ENCODE results near the gene DNAH6. TPM values are rescaled to one million over a fixed set of nuclear protein-coding genes. Genes with fewer than 3 reads are reported as not detected.

The DNAH6 gene
- total RNA-seq, 1 experiment from 2014 or later = 0.39 TPM

- TF ChIP-seq, protein P1, sequence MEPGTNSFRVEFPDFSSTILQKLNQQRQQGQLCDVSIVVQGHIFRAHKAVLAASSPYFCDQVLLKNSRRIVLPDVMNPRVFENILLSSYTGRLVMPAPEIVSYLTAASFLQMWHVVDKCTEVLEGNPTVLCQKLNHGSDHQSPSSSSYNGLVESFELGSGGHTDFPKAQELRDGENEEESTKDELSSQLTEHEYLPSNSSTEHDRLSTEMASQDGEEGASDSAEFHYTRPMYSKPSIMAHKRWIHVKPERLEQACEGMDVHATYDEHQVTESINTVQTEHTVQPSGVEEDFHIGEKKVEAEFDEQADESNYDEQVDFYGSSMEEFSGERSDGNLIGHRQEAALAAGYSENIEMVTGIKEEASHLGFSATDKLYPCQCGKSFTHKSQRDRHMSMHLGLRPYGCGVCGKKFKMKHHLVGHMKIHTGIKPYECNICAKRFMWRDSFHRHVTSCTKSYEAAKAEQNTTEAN (CRISPR knock-in tag; IDR thresholded peaks at IDR 0.05) = no peak
Measured at GRCh38 chr2:84579661-84580060, 63.4 kb downstream of the DNAH6 start (continued).

- Mint-ChIP-seq H3K27me3 (ENCODE audit: low read depth) (peaks cover 5% of the 10 kb centered on the region; the same call in 1 of the 2 replicates), H3K9me3 (peaks cover 13% of the 10 kb centered on the region), H3K4me3 (no peak overlapping the region), H3K27ac (no peak overlapping the region), H3K4me1 (peaks cover 14% of the 10 kb centered on the region; the same call in 1 of the 2 replicates), H3K36me3 (peaks cover 4% of the 10 kb centered on the region; the same call in 1 of the 2 replicates)
- DNase-seq (ENCODE audit: low spot score) (no peak), ATAC-seq (no peak)
- CTCF ChIA-PET = interaction anchor here (1.0 to 1.5 kb wide), 2 partner anchors 138 to 254 kb away, joined by 3 read pairs; no protein-coding TSS in a partner anchor
- POLR2A ChIA-PET = no interaction called here
- no peak for TF ChIP-seq FOXJ3 (CRISPR knock-in tag; IDR thresholded peaks at IDR 0.05; ENCODE audit: borderline replicate concordance)
- no peak for TF ChIP-seq CREB1 (CRISPR knock-in tag; IDR thresholded peaks at IDR 0.05)
- no peak for TF ChIP-seq IRF1 (CRISPR knock-in tag; IDR thresholded peaks at IDR 0.05)
- TF ChIP-seq ZNF219 (CRISPR knock-in tag; IDR thresholded peaks at IDR 0.05; ENCODE audit: borderline replicate concordance) = no peak
- no peak for TF ChIP-seq ZNF512 (CRISPR knock-in tag; IDR thresholded peaks at IDR 0.05; ENCODE audit: borderline replicate concordance)
- TF ChIP-seq, protein P2, sequence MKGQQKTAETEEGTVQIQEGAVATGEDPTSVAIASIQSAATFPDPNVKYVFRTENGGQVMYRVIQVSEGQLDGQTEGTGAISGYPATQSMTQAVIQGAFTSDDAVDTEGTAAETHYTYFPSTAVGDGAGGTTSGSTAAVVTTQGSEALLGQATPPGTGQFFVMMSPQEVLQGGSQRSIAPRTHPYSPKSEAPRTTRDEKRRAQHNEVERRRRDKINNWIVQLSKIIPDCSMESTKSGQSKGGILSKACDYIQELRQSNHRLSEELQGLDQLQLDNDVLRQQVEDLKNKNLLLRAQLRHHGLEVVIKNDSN (CRISPR knock-in tag; IDR thresholded peaks at IDR 0.05) = no peak
- TF ChIP-seq, protein P3, sequence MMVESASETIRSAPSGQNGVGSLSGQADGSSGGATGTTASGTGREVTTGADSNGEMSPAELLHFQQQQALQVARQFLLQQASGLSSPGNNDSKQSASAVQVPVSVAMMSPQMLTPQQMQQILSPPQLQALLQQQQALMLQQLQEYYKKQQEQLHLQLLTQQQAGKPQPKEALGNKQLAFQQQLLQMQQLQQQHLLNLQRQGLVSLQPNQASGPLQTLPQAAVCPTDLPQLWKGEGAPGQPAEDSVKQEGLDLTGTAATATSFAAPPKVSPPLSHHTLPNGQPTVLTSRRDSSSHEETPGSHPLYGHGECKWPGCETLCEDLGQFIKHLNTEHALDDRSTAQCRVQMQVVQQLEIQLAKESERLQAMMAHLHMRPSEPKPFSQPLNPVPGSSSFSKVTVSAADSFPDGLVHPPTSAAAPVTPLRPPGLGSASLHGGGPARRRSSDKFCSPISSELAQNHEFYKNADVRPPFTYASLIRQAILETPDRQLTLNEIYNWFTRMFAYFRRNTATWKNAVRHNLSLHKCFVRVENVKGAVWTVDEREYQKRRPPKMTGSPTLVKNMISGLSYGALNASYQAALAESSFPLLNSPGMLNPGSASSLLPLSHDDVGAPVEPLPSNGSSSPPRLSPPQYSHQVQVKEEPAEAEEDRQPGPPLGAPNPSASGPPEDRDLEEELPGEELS (CRISPR knock-in tag; IDR thresholded peaks at IDR 0.05) = no peak
- TF ChIP-seq RORB (CRISPR knock-in tag; IDR thresholded peaks at IDR 0.05) = no peak
- no peak for TF ChIP-seq KAT7 (CRISPR knock-in tag; IDR thresholded peaks at IDR 0.05; ENCODE audit: borderline replicate concordance)
- TF ChIP-seq, protein P4, sequence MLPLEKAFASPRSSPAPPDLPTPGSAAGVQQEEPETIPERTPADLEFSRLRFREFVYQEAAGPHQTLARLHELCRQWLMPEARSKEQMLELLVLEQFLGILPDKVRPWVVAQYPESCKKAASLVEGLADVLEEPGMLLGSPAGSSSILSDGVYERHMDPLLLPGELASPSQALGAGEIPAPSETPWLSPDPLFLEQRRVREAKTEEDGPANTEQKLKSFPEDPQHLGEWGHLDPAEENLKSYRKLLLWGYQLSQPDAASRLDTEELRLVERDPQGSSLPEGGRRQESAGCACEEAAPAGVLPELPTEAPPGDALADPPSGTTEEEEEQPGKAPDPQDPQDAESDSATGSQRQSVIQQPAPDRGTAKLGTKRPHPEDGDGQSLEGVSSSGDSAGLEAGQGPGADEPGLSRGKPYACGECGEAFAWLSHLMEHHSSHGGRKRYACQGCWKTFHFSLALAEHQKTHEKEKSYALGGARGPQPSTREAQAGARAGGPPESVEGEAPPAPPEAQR (CRISPR knock-in tag; IDR thresholded peaks at IDR 0.05) = no peak
Measured at GRCh38 chr2:84603911-84604310, 87.6 kb downstream of the DNAH6 start.

DNA sequence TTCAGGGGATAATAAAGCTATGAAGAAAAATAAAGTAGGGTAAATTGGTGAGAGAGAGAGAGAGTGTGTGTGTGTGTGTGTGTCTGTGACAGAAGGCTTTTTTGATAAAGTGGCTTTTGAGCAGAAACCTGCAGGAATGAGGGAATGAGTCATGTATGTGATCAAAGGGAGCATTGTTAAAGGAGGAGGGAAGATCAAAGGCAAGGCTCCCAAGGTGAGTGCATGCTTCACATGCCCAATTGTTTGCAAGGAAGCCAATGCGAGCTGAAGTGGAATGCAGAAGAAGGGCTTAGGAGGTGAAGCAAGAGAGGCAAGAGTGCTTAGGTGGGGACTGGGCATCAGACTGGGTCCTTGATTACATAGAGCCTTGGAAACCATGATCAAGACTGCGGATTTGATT, 96.8 kb downstream of the DNAH6 start:
- Mint-ChIP-seq H3K4me3 (no peak overlapping the region), H3K4me1 (no peaks in the 10 kb centered on the region), H3K27ac (no peak overlapping the region), H3K36me3 (peaks cover 4% of the 10 kb centered on the region; the same call in 1 of the 2 replicates), H3K9me3 (peaks cover 27% of the 10 kb centered on the region), H3K27me3 (ENCODE audit: low read depth) (peaks cover 7% of the 10 kb centered on the region)
- POLR2A ChIA-PET = no interaction called here
- DNase-seq (ENCODE audit: low spot score) = no peak
- ATAC-seq = no peak
- CTCF ChIA-PET = no interaction called here
- no peak for TF ChIP-seq ZBTB21 (CRISPR knock-in tag; IDR thresholded peaks at IDR 0.05; ENCODE audit: borderline replicate concordance)
- no peak for TF ChIP-seq ETV6 (CRISPR knock-in tag; IDR thresholded peaks at IDR 0.05)
- TF ChIP-seq FOXK1 (CRISPR knock-in tag; IDR thresholded peaks at IDR 0.05) = no peak
- no peak for TF ChIP-seq CREM (CRISPR knock-in tag; IDR thresholded peaks at IDR 0.05)
- TF ChIP-seq, protein P5, sequence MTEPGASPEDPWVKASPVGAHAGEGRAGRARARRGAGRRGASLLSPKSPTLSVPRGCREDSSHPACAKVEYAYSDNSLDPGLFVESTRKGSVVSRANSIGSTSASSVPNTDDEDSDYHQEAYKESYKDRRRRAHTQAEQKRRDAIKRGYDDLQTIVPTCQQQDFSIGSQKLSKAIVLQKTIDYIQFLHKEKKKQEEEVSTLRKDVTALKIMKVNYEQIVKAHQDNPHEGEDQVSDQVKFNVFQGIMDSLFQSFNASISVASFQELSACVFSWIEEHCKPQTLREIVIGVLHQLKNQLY (CRISPR knock-in tag; IDR thresholded peaks at IDR 0.05) = no peak
- no peak for TF ChIP-seq ESRRA (CRISPR knock-in tag; IDR thresholded peaks at IDR 0.05; ENCODE audit: borderline replicate concordance)
- no peak for TF ChIP-seq ELF4 (CRISPR knock-in tag; IDR thresholded peaks at IDR 0.05; ENCODE audit: low read depth)
- no peak for TF ChIP-seq ZNF281 (CRISPR knock-in tag; IDR thresholded peaks at IDR 0.05)
- no peak for TF ChIP-seq JUN (CRISPR knock-in tag; IDR thresholded peaks at IDR 0.05)
- TF ChIP-seq ZNF317 (CRISPR knock-in tag; IDR thresholded peaks at IDR 0.05; ENCODE audit: borderline replicate concordance, low read depth) = no peak

Measured in WTC11 (cell line).